ENCODE measurements around the gene LSM5. TPM values are rescaled to one million over a fixed set of nuclear protein-coding genes. Genes with fewer than 3 reads are reported as not detected.
"Not testable (repeated sequence)": the region's sequence is repeated elsewhere in the genome, so short reads cannot be mapped to it uniquely, and the experiment has no call there.

Gene LSM5
- total and polyA plus RNA-seq, 12 donors, result 36.1 to 58.3 (median 40.9) TPM

DNA sequence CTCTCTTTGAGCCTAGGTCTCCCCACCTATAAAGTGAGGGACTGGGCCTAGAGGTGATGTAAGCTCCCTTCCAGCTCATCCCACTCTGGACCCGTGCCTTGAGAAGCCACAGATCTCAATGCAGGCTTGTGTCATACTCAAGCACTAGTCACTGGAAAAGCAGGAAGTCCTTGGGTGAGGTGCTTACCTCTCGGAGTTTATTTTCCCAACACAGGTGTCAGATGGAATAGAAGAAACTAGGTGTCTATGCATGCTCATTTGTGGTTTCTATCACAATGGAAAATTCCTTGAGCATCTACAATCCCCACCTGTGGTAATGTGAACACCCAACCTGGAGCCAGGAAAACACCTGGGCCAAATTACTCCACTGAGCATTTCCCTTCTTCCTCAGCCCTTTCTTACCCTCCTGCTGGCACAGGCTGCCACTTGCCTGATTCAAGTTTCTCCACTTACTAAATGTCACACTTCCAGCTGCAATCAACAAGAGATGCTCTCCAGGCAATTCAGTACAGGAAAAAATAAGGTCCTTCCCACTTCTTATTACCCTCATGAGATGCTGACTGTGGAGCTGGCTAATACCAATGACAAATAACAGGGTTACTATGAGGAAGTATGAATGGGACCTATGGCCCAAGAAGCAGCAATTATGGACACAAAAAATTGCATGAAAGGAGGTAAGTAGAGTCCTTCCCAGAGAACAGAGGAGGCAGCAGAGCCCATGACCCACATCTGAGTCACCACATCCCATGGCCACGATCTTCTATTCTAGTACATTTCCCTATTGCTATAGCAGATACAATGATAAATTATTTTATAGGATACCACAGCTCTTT lies 13.1 kb downstream of the LSM5 start:
- Histone ChIP-seq H3K36me3 (no peaks in the 10 kb centered on the region), H3K27ac (no peak overlapping the region), H3K9me3 (no peaks in the 10 kb centered on the region), H3K4me3 (no peak overlapping the region), H3K27me3 (no peaks in the 10 kb centered on the region), H3K4me1 (peaks cover 0 to 15% (median 5%) of the 10 kb centered on the region in 9 donors)
- DNase-seq (no peak), ATAC-seq (no peak)
- 69% methylated on average over 3 of the region's 3 CpGs for WGBS, 2 donors
- intact Hi-C loops (cut with DNase I), result loop anchor here in 6 of 10 donors (5.0 to 10.0 kb wide), 3 partner anchors 260 to 732 kb away; no protein-coding TSS in a partner anchor
- TF ChIP-seq, protein P1, sequence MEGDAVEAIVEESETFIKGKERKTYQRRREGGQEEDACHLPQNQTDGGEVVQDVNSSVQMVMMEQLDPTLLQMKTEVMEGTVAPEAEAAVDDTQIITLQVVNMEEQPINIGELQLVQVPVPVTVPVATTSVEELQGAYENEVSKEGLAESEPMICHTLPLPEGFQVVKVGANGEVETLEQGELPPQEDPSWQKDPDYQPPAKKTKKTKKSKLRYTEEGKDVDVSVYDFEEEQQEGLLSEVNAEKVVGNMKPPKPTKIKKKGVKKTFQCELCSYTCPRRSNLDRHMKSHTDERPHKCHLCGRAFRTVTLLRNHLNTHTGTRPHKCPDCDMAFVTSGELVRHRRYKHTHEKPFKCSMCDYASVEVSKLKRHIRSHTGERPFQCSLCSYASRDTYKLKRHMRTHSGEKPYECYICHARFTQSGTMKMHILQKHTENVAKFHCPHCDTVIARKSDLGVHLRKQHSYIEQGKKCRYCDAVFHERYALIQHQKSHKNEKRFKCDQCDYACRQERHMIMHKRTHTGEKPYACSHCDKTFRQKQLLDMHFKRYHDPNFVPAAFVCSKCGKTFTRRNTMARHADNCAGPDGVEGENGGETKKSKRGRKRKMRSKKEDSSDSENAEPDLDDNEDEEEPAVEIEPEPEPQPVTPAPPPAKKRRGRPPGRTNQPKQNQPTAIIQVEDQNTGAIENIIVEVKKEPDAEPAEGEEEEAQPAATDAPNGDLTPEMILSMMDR (IDR thresholded peaks at IDR 0.05), result no peak

DNA sequence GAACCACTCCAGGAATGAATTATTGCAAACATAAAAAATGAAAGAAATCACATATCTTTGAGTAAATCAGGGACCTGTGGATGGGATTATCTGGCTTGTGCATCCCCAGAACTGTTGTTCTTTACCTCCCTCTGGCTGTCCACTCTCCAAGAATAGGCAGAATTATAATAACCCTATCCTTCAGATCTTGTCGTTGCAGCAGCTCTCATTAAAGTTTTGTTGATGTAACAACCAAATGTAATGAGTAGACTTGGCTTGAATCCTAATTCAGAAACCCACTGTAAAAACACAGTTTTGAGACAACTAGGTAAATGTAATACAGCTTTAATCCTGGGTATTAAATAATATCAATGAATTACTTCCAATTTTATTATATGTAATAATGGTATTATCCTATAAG lies 16.2 kb downstream of the LSM5 start:
- Histone ChIP-seq H3K27me3 (no peaks in the 10 kb centered on the region), H3K9me3 (no peaks in the 10 kb centered on the region), H3K36me3 (no peaks in the 10 kb centered on the region), H3K27ac (no peak overlapping the region), H3K4me3 (no peak overlapping the region), H3K4me1 (peaks cover 0 to under 1% (median 0%) of the 10 kb centered on the region in 9 donors)
- 65 to 70% methylated on average over 1 of the region's 1 CpG for WGBS, 2 donors
- intact Hi-C loops (cut with DNase I), result loop anchor here in 3 of 10 donors (10.0 kb wide), 1 partner anchor 729 kb away; no protein-coding TSS in a partner anchor
- DNase-seq, result no peak
- ATAC-seq, result no peak
- TF ChIP-seq, protein P1 (IDR thresholded peaks at IDR 0.05), result no peak

DNA sequence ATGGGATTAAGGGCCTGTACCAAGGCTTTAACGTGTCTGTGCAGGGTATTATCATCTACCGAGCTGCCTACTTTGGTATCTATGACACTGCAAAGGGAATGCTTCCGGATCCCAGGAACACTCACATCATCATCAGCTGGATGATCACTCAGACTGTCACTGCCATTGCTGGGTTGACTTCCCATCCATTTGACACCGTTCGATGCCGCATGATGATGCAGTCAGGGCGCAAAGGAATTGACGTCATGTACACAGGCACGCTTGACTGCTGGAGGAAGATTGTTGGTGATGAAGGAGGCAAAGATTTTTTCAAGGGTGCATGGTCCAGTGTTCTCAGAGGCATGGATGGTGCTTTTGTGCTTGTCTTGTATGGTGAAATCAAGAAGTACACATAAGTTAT lies 18.2 kb downstream of the LSM5 start:
- intact Hi-C loops (cut with DNase I), result loop anchor here in 3 of 10 donors (10.0 kb wide), 1 partner anchor 727 kb away; no protein-coding TSS in a partner anchor
- DNase-seq, result no peak
- TF ChIP-seq, protein P1 (IDR thresholded peaks at IDR 0.05), result no peak
- Histone ChIP-seq H3K27ac (no peak overlapping the region), H3K36me3 (no peaks in the 10 kb centered on the region), H3K4me1 (no peaks in the 10 kb centered on the region), H3K9me3 (no peaks in the 10 kb centered on the region), H3K4me3 (no peak overlapping the region), H3K27me3 (no peaks in the 10 kb centered on the region)
- ATAC-seq, result no peak
- 76 to 80% methylated on average over 9 of the region's 9 CpGs for WGBS, 2 donors

DNA sequence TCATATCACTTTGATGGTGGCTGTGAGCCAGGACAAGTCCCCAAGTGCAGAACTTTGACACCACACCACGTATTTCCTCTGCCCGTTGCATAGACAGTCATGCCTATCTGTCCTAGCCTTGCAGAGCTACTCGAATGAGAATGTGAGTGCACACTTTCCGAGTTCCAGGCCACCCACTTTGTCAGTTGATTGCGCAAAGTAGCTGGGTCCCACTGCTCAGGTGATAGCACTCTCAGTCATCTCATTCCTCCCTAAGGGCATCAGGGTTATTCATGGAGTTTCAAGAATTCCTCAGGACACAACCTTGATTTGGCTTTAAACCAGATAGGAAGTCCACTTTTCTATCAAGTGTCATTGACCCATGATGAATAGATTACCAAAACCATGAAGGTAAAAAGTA lies 19.3 kb downstream of the LSM5 start:
- 38 to 52% methylated on average over 5 of the region's 5 CpGs for WGBS, 2 donors
- H3K9me3 ChIP-seq, result no peaks in the 10 kb centered on the region
- TF ChIP-seq, protein P1 (IDR thresholded peaks at IDR 0.05), result no peak
- no peaks in the 10 kb centered on the region for H3K27me3 ChIP-seq
- H3K4me1 ChIP-seq, result no peaks in the 10 kb centered on the region
- H3K4me3 ChIP-seq, result no peak overlapping the region
- H3K36me3 ChIP-seq, result no peaks in the 10 kb centered on the region
- intact Hi-C loops (cut with DNase I), result loop anchor here in 3 of 10 donors (10.0 kb wide), 1 partner anchor 726 kb away; no protein-coding TSS in a partner anchor
- DNase-seq, result no peak
- H3K27ac ChIP-seq, result no peak overlapping the region
- no peak for ATAC-seq

DNA sequence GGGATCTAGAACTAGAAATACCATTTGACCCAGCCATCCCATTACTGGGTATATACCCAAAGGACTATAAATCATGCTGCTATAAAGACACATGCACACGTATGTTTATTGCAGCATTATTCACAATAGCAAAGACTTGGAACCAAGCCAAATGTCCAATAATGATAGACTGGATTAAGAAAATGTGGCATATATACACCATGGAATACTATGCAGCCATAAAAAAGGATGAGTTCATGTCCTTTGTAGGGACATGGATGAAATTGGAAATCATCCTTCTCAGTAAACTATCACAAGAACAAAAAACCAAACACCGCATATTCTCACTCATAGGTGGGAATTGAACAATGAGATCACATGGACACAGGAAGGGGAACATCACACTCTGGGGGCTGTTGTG lies 20.2 kb downstream of the LSM5 start:
- not testable (repeated sequence) for H3K4me1 ChIP-seq, H3K9me3 ChIP-seq, H3K27me3 ChIP-seq, H3K4me3 ChIP-seq, H3K36me3 ChIP-seq, DNase-seq, H3K27ac ChIP-seq, ATAC-seq
- no CpG with 5 or more reads among the region's 2 CpGs for WGBS, 2 donors
- intact Hi-C loops (cut with DNase I), result loop anchor here in 3 of 10 donors (10.0 kb wide), 1 partner anchor 725 kb away; no protein-coding TSS in a partner anchor

DNA sequence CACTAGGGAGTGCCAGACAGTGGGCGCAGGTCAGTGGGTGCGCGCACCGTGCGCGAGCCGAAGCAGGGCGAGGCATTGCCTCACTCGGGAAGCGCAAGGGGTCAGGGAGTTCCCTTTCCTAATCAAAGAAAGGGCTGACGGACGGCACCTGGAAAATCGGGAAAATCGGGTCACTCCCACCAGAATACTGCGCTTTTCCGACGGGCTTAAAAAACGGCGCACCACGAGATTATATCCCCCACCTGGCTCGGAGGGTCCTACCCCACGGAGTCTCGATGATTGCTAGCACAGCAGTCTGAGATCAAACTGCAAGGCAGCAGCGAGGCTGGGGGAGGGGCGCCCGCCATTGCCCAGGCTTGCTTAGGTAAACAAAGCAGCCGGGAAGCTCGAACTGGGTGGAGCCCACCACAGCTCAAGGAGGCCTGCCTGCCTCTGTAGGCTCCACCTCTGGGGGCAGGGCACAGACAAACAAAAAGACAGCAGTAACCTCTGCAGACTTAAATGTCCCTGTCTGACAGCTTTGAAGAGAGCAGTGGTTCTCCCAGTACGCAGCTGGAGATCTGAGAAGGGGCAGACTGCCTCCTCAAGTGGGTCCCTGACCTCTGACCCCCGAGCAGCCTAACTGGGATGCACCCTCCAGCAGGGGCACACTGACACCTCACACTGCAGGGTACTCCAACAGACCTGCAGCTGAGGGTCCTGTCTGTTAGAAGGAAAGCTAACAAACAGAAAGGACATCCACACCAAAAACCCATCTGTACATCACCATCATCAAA lies 25.4 kb downstream of the LSM5 start:
- WGBS, 2 donors, result 87 to 89% methylated on average over 12 to 16 of the region's 30 CpGs
- ATAC-seq; H3K36me3 ChIP-seq; intact Hi-C loops (cut with DNase I); H3K4me3 ChIP-seq; H3K27me3 ChIP-seq; H3K4me1 ChIP-seq; H3K27ac ChIP-seq; H3K9me3 ChIP-seq; DNase-seq: not testable (repeated sequence)
